Femur (tissue), 1 donor: ENCODE data around the gene CDH15.
"Not testable (repeated sequence)": the region's sequence is repeated elsewhere in the genome, so short reads cannot be mapped to it uniquely, and the experiment has no call there.

ENCODE experiments used
- DNase-seq: peaks from one replicate; pipeline ENCODE4 v3.0.0-alpha.2; 2017

Gene CDH15

GRCh38 chr16:89243664-89244063 is 72.1 kb downstream of the CDH15 start:
- DNase-seq: no peak

DNA sequence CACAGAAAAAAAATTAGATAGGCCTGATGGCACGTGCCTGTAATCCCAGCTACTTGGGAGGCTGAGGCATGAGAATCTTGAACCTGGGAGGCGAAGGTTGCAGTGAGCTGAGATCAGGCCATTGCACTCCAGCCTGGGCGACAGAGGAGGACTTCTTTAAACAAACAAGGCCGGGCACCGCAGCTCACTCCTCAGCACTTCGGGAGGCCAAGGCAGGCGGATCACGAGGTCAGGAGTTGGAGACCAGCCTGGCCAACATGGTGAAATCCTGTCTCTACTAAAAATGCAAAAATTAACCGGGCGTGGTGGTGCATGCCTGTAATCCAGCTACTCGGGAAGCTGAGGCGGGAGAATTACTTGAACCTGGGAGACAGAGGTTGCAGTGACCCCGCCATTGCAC is 72.7 kb downstream of the CDH15 start:
- DNase-seq: not testable (repeated sequence)

DNA sequence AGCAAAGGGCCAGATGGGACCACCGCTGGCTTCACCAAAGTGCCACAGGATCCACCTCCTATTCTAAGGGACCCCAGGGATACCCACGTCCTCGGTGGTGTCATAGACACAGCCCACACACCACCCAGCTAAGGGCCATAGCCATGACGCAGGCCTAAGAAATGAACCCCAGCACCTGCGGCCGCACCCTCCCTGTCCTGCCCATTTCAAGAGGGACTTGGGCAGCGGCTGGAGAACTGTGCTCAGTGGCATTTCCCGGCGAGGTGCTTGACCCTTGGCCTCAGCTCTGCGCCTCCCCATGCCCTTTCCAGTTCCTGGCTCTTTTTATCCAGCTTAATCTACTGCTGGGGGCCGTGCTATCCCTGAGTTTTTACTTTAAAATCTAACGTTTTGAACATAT is 73.2 kb downstream of the CDH15 start:
- no peak for DNase-seq
